Right lobe of liver (tissue), 6 donors: ENCODE data around the gene KCNQ1. TPM values are rescaled to one million over a fixed set of nuclear protein-coding genes. Genes with fewer than 3 reads are reported as not detected.
"Not testable (repeated sequence)": the region's sequence is repeated elsewhere in the genome, so short reads cannot be mapped to it uniquely, and the experiment has no call there.

Experiments
- ATAC-seq, 4 donors: fragments of 200-7000 bp; cut with Tn5 transposase; one replicate each; pipeline ENCODE4 v1.9.1; 2020; ENCODE audit warnings: mild to moderate bottlenecking in 4 of 4, moderate library complexity in 4 of 4
- DNase-seq, 3 donors: peaks; one replicate each; pipeline ENCODE4 v3.0.0-alpha.2; 2020
- H3K27ac ChIP-seq, 3 donors: fragments of 200-600 bp; one replicate each; pipeline ENCODE4 v1.8.0; 2022
- H3K27me3 ChIP-seq, 2 donors: fragments of 200-600 bp; one replicate each; pipeline ENCODE4 v1.8.0; 2022
- H3K36me3 ChIP-seq, 4 donors: fragments of 200-600 bp; sonication (generic) in 1 of 4; one replicate each; pipeline versions ENCODE4 v1.5.1 to v1.8.0; 2017 to 2022; ENCODE audit warnings: control low read depth in 1 of 4
- H3K4me1 ChIP-seq, 4 donors: fragments of 200-600 bp; sonication (generic) in 1 of 4; one replicate each; pipeline versions ENCODE4 v1.5.1 to v1.8.0; 2017 to 2022; ENCODE audit warnings: control low read depth in 1 of 4
- H3K4me3 ChIP-seq, 3 donors: fragments of 200-600 bp; one replicate each; pipeline ENCODE4 v1.8.0; 2022
- H3K9me3 ChIP-seq, 4 donors: fragments of 200-600 bp; sonication (generic) in 1 of 4; one replicate each; pipeline versions ENCODE4 v1.5.1 to v1.8.0; 2017 to 2022; ENCODE audit warnings: control low read depth in 1 of 4
- CTCF ChIP-seq, 4 donors: fragments of 200-600 bp in 3 of 4; fragments of 450-650 bp in 1 of 4; IDR thresholded peaks; one replicate each; pipeline versions ENCODE4 v1.5.1 to v1.8.0; 2016 to 2022; ENCODE audit warnings: antibody characterized with exemption in 4 of 4, mild to moderate bottlenecking in 2 of 4
- POLR2A ChIP-seq: fragments of 450-650 bp; IDR thresholded peaks from one replicate; pipeline ENCODE4 v1.6.1; 2017; ENCODE audit warnings: antibody characterized with exemption, mild to moderate bottlenecking
- WGBS: methylation state at CpG from one replicate; pipeline ENCODE4 v1.1.6; 2018; ENCODE audit warnings: low coverage, low lambda C conversion rate; ENCODE audit not compliant: insufficient coverage; ENCODE audit errors: missing lambda C conversion rate; 5-methylcytosine and 5-hydroxymethylcytosine counted together
- intact Hi-C, 2 donors: fragments of 100-400 bp; cut with DNase I; formaldehyde crosslinking; loops; one replicate each; pipeline versions ENCODE4 v1.11.2 to v1.14.1; 2022
- total RNA-seq, 6 experiments: library from RNA; depleted of rRNA in 2 of 6; stranded (reverse); fragments of >200 nt in 2 of 6; fragmentation: NEBNext Ultra II Directional in 3 of 6; extraction: Animal tissue kit (Norgen Biotek cat#: 25700) in 3 of 6; gene quantifications; one replicate each; pipeline versions ENCODE4 v1.1.0 to v1.2.4, GENCODE V29; 2016 to 2023
- donor health status: DM: no; HTN: yes; CAD: no.
- donor health status: DM: no; HTN: no; CAD: no.
- donor health status: DM: no; HTN: no; CAD: no.
- donor health status: DM: no; HTN: yes; CAD: no.
- donor health status: DM: no; HTN: yes; CAD: no.

Gene KCNQ1
- total RNA-seq, 6 experiments from 2014 or later = 0.61 to 2.4 (median 1.8) TPM

DNA sequence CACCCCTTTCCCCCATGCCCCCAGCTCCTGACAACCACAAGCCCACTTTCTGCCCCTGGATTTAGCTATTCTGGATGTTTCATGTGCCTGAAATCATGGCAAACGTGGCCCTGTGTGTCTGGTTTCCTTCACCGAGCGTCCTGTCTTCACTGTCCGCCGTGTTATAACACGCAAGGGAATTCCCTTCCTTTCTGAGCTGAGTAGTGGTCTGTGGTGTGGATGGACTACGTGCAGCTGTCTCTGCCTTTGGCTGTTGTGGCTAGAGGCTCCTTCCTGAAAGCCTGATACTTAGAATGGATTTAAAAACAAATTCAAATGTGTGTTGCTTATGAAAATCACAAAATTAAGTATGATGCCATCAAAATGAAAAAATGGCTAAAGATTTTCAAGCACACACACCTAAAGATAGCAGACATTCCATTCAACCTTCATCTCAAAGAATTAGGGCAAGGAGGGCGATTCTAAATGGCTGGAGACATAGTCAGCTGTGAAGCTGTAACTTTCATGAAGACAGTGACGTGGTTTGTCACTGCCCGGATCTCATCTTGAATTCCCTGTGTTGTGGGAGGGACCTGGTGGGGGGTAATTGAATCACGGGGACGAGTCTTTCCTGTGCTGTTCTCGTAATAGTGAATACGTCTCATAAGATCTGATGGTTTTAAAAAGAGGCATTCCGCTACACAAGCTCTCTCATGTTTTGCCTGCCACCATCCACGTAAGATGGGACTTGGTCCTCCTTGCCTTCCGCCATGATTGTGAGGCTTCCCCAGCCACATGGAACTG, 30.5 kb downstream of the KCNQ1 start:
- DNase-seq = no peak
- no peaks in the 10 kb centered on the region for H3K36me3 ChIP-seq
- no peak overlapping the region for H3K4me3 ChIP-seq

GRCh38 chr11:2477254-2477653, 32.4 kb downstream of the KCNQ1 start:
- TF ChIP-seq CTCF (IDR thresholded peaks at IDR 0.05) = no peak
- TF ChIP-seq POLR2A = no peak
- ATAC-seq = no peak
- Histone ChIP-seq H3K27ac (no peak overlapping the region), H3K4me3 (no peak overlapping the region), H3K27me3 (no peaks in the 10 kb centered on the region), H3K36me3 (no peaks in the 10 kb centered on the region), H3K4me1 (no peaks in the 10 kb centered on the region), H3K9me3 (no peaks in the 10 kb centered on the region)
- WGBS = 88% methylated on average over 1 of the region's 3 CpGs
- intact Hi-C loops = no loop called here
- DNase-seq = no peak

More for the DNA sequence above, 30.5 kb downstream of the KCNQ1 start:
- no peaks in the 10 kb centered on the region for H3K9me3 ChIP-seq
- ATAC-seq = no peak
- TF ChIP-seq CTCF (IDR thresholded peaks at IDR 0.05) (no peak), POLR2A (no peak)
- no peaks in the 10 kb centered on the region for H3K27me3 ChIP-seq
- intact Hi-C loops = no loop called here
- H3K27ac ChIP-seq = no peak overlapping the region
- WGBS = 61% methylated on average over 17 of the region's 17 CpGs
- H3K4me1 ChIP-seq = no peaks in the 10 kb centered on the region

DNA sequence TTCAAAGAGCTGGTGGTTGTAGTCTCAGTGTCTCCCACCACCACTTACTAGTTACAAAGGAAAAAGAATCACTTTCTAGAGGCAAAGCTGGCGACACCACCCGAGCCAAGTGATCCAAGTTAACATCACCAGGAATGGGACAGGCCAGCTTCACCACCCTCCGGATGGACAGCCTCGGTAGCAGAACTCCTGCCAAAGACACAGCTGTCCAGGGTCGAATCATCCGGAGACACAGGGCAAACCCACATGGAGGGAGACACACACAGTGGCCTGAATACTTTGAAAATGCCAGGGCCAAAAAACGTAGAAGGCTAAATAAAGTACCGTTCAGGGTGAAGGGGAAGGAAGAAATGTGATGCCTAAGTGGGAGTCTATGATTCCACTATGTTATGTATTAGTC, 33.1 kb downstream of the KCNQ1 start:
- 58% methylated on average over 7 of the region's 8 CpGs for WGBS
- TF ChIP-seq CTCF (IDR thresholded peaks at IDR 0.05) = no peak
- TF ChIP-seq POLR2A = no peak
- H3K4me1 ChIP-seq = no peaks in the 10 kb centered on the region
- H3K27ac ChIP-seq = no peak overlapping the region
- H3K9me3 ChIP-seq = no peaks in the 10 kb centered on the region
- H3K27me3 ChIP-seq = no peaks in the 10 kb centered on the region
- H3K36me3 ChIP-seq = no peaks in the 10 kb centered on the region
- no peak for ATAC-seq
- intact Hi-C loops = no loop called here
- no peak for DNase-seq
- H3K4me3 ChIP-seq = no peak overlapping the region

DNA sequence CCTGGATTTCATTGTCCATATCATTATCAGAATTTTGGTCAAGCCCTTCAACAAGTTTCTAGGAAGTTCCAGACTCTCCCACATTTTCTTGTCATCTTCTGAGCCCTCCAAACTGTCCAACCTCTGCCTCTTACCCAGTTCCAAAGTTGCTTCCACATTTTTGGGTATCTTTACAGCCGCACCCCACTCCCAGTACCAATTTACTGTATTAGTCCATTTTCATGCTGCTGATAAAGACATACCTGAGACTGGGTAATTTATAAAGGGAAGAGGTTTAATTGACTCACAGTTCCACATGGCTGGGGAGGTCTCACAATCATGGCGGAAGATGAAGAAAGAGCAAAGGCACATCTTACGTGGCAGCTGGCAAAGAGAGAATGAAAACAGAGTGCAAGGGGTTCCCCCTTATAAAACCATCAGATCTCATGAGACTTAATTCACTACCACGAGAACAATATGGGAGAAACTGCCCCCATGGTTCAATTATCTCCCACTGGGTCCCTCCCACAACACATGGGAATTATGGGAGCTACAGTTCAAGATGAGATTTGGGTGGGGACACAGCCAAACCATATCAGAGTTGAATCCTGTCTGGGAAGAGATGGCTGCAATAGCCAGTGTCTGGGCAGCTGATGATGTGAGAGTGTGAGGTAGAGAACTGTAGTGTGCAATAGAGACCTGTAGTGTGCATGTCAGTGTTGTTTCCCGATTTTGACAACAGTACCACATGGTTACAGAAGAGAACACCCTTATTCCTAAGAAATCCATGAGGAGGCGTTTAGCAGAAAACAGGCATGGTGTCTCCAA, 35.5 kb downstream of the KCNQ1 start:
- WGBS = 41% methylated on average over 5 of the region's 6 CpGs
- intact Hi-C loops, ATAC-seq, DNase-seq, H3K4me3 ChIP-seq, H3K9me3 ChIP-seq, H3K27me3 ChIP-seq, H3K36me3 ChIP-seq, H3K27ac ChIP-seq, H3K4me1 ChIP-seq: not testable (repeated sequence)

- DNase-seq (no peak), ATAC-seq (peak in 3 of 4 donors; percentile 60 to 74 (median 65))
- Histone ChIP-seq H3K9me3 (no peaks in the 10 kb centered on the region), H3K27ac (no peak overlapping the region), H3K27me3 (no peaks in the 10 kb centered on the region), H3K4me3 (no peak overlapping the region), H3K4me1 (no peaks in the 10 kb centered on the region), H3K36me3 (no peaks in the 10 kb centered on the region)
- intact Hi-C loops = no loop called here
- WGBS = 44% methylated on average over 7 of the region's 7 CpGs
- TF ChIP-seq POLR2A (no peak), CTCF (IDR thresholded peaks at IDR 0.05) (no peak)
Observed at GRCh38 chr11:2480874-2481220, 36.0 kb downstream of the KCNQ1 start.
